ENCODE measurements around the gene ARHGAP22. TPM values are rescaled to one million over a fixed set of nuclear protein-coding genes. Genes with fewer than 3 reads are reported as not detected.
A peak's percentile ranks its signal among the peaks of the same experiment; 100 is the strongest.

Gene ARHGAP22
- total RNA-seq, 1 donor from 2014 or later, result 3.8 TPM

GRCh38 chr10:48623009-48623408 lies 18.1 kb upstream of the ARHGAP22 start:
- Mint-ChIP-seq H3K27me3 (peaks cover 3% of the 10 kb centered on the region), H3K27ac (no peak overlapping the region), H3K4me3 (ENCODE audit: low read depth) (no peak overlapping the region), H3K9me3 (ENCODE audit: low read depth) (peaks cover 4% of the 10 kb centered on the region), H3K4me1 (ENCODE audit: low read depth) (no peaks in the 10 kb centered on the region), H3K36me3 (ENCODE audit: insufficient read depth) (no peaks in the 10 kb centered on the region)
- DNase-seq (ENCODE audit: low spot score, unreplicated experiment), result no peak
- no peak for TF ChIP-seq CTCF (IDR thresholded peaks at IDR 0.05; ENCODE audit: unreplicated experiment)

GRCh38 chr10:48620719-48621118 lies 15.8 kb upstream of the ARHGAP22 start:
- H3K27me3 Mint-ChIP-seq, result peaks cover 1% of the 10 kb centered on the region
- no peak for DNase-seq (ENCODE audit: low spot score, unreplicated experiment)
- H3K27ac Mint-ChIP-seq, result no peak overlapping the region
- TF ChIP-seq CTCF (IDR thresholded peaks at IDR 0.05; ENCODE audit: unreplicated experiment), result no peak
- H3K9me3 Mint-ChIP-seq (ENCODE audit: low read depth), result peaks cover 4% of the 10 kb centered on the region
- no peak overlapping the region for H3K4me3 Mint-ChIP-seq (ENCODE audit: low read depth)
- no peaks in the 10 kb centered on the region for H3K36me3 Mint-ChIP-seq (ENCODE audit: insufficient read depth)
- no peaks in the 10 kb centered on the region for H3K4me1 Mint-ChIP-seq (ENCODE audit: low read depth)

- peaks cover 7% of the 10 kb centered on the region for H3K27me3 Mint-ChIP-seq
- no peak for TF ChIP-seq CTCF (IDR thresholded peaks at IDR 0.05; ENCODE audit: unreplicated experiment)
- no peak overlapping the region for H3K27ac Mint-ChIP-seq
- no peak for DNase-seq (ENCODE audit: low spot score, unreplicated experiment)
- H3K9me3 Mint-ChIP-seq (ENCODE audit: low read depth), result peaks cover 5% of the 10 kb centered on the region
- no peaks in the 10 kb centered on the region for H3K36me3 Mint-ChIP-seq (ENCODE audit: insufficient read depth)
- H3K4me3 Mint-ChIP-seq (ENCODE audit: low read depth), result no peak overlapping the region
- H3K4me1 Mint-ChIP-seq (ENCODE audit: low read depth), result no peaks in the 10 kb centered on the region
Measured at GRCh38 chr10:48616436-48616835, 11.6 kb upstream of the ARHGAP22 start.

- Mint-ChIP-seq H3K4me3 (ENCODE audit: low read depth) (no peak overlapping the region), H3K27ac (no peak overlapping the region), H3K36me3 (ENCODE audit: insufficient read depth) (no peaks in the 10 kb centered on the region), H3K4me1 (ENCODE audit: low read depth) (no peaks in the 10 kb centered on the region), H3K9me3 (ENCODE audit: low read depth) (peaks cover 5% of the 10 kb centered on the region), H3K27me3 (peaks cover 15% of the 10 kb centered on the region)
- TF ChIP-seq CTCF (IDR thresholded peaks at IDR 0.05; ENCODE audit: unreplicated experiment), result peak; percentile 45
- DNase-seq (ENCODE audit: low spot score, unreplicated experiment), result no peak
Measured at GRCh38 chr10:48614481-48615390, 9.9 kb upstream of the ARHGAP22 start.

GRCh38 chr10:48613016-48613415 lies 8.1 kb upstream of the ARHGAP22 start:
- peaks cover 22% of the 10 kb centered on the region for H3K27me3 Mint-ChIP-seq
- no peaks in the 10 kb centered on the region for H3K36me3 Mint-ChIP-seq (ENCODE audit: insufficient read depth)
- H3K27ac Mint-ChIP-seq, result no peak overlapping the region
- peaks cover 5% of the 10 kb centered on the region for H3K9me3 Mint-ChIP-seq (ENCODE audit: low read depth)
- DNase-seq (ENCODE audit: low spot score, unreplicated experiment), result no peak
- no peaks in the 10 kb centered on the region for H3K4me1 Mint-ChIP-seq (ENCODE audit: low read depth)
- H3K4me3 Mint-ChIP-seq (ENCODE audit: low read depth), result no peak overlapping the region
- TF ChIP-seq CTCF (IDR thresholded peaks at IDR 0.05; ENCODE audit: unreplicated experiment), result no peak
